Hematopoietic multipotent progenitor cell treated with erythropoietin and hydrocortisone succinate and interleukin-3 and kit ligand, for 6 days (in vitro differentiated cells): ENCODE measurements around the gene BCR.

ENCODE experiments used
- DNase-seq: peaks from one replicate; pipeline ENCODE4 v3.0.0-alpha.2; 2015

BCR gene

GRCh38 chr22:23152238-23153114, 27.8 kb upstream of the BCR start:
- peak; percentile 22 for DNase-seq

- DNase-seq = no peak
These were observed 26.3 kb upstream of the BCR start for GRCh38 chr22:23153994-23154393.

- no peak for DNase-seq
These were observed 25.8 kb upstream of the BCR start for GRCh38 chr22:23154461-23154860.

GRCh38 chr22:23155143-23155542, 25.2 kb upstream of the BCR start:
- DNase-seq = no peak

GRCh38 chr22:23155831-23156230, 24.5 kb upstream of the BCR start:
- DNase-seq = no peak

- no peak for DNase-seq
These were observed 24.0 kb upstream of the BCR start for GRCh38 chr22:23156286-23156685.

GRCh38 chr22:23157560-23158515, 22.5 kb upstream of the BCR start:
- no peak for DNase-seq

- no peak for DNase-seq
These were observed 21.6 kb upstream of the BCR start for GRCh38 chr22:23158516-23159290.

- DNase-seq = no peak
These were observed 21.0 kb upstream of the BCR start for GRCh38 chr22:23159291-23159630.

- DNase-seq = no peak
These were observed 19.3 kb upstream of the BCR start for GRCh38 chr22:23161029-23161428.

GRCh38 chr22:23161574-23161973, 18.7 kb upstream of the BCR start:
- no peak for DNase-seq

- no peak for DNase-seq
These were observed 16.6 kb upstream of the BCR start for GRCh38 chr22:23163665-23164064.

- no peak for DNase-seq
These were observed 16.2 kb upstream of the BCR start for GRCh38 chr22:23164091-23164490.

GRCh38 chr22:23166042-23166831, 14.1 kb upstream of the BCR start:
- DNase-seq = no peak

- DNase-seq = no peak
These were observed 13.3 kb upstream of the BCR start for GRCh38 chr22:23166841-23167616.

- no peak for DNase-seq
These were observed 11.8 kb upstream of the BCR start for GRCh38 chr22:23168391-23169042.

- DNase-seq = no peak
These were observed 11.3 kb upstream of the BCR start for GRCh38 chr22:23169043-23169406.

- no peak for DNase-seq
These were observed 4.3 kb upstream of the BCR start for GRCh38 chr22:23175817-23176644.

- no peak for DNase-seq
These were observed 3.7 kb upstream of the BCR start for GRCh38 chr22:23176645-23177027.

- peak; percentile 43 for DNase-seq
These were observed 3.1 kb upstream of the BCR start for GRCh38 chr22:23177197-23177596.
